Erythroblast (primary cell): ENCODE results near the gene AMPH.

Experiments used
- GATA1 ChIP-seq: IDR thresholded peaks from 2 replicates; pipeline ENCODE4 v1.6.1; 2011; ENCODE audit warnings: low read depth, mild to moderate bottlenecking, control low read depth, low read length, moderate library complexity
- POLR2A ChIP-seq: IDR thresholded peaks from 2 replicates; pipeline ENCODE4 v1.6.1; 2011; ENCODE audit warnings: mild to moderate bottlenecking, low read length

DNA sequence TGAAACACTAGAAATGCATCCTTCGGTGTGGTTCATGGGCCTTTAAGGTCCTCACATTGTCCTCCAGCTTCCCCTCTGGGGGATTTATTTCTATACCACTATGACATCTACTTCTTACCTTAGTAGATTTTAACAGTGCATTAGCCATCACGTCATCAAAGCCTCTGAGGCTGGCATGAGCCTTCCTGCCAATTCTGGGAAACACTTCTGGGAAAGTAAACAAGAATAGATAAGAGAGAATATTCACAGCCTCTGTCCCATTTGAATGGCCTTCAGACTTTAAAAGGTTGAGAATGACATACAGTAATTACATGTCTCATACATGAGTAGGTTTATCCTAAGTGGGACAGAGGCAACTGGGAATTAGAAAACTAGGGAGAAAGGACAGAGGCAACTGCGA, 89.7 kb downstream of the AMPH start:
- no peak for TF ChIP-seq POLR2A
- no peak for TF ChIP-seq GATA1
